ENCODE measurements around the gene DUSP12. TPM values are rescaled to one million over a fixed set of nuclear protein-coding genes. Genes with fewer than 3 reads are reported as not detected.

Gene DUSP12
- total and polyA plus RNA-seq, 2 experiments from 2014 or later, result 35.4 to 47.9 TPM

- H3K9me3 ChIP-seq (ENCODE audit: low read depth), result no peaks in the 10 kb centered on the region
- H3K4me1 ChIP-seq (ENCODE audit: insufficient read depth), result no peaks in the 10 kb centered on the region
- H3K27ac ChIP-seq, result no peak overlapping the region
- no peaks in the 10 kb centered on the region for H3K9me2 ChIP-seq (replicated peaks; ENCODE audit: insufficient read depth)
- no peak for TF ChIP-seq CTCF (IDR thresholded peaks at IDR 0.05; ENCODE audit: poor library complexity)
- no peak for TF ChIP-seq EZH2 (IDR thresholded peaks at IDR 0.05; ENCODE audit: borderline replicate concordance)
- no peak for TF ChIP-seq EZH2phosphoT487 (IDR thresholded peaks at IDR 0.05; ENCODE audit: low read depth, severe bottlenecking, unreplicated experiment)
- H4K20me1 ChIP-seq (ENCODE audit: insufficient read depth, poor library complexity, severe bottlenecking), result peaks cover 15% of the 10 kb centered on the region
- peaks cover 57% of the 10 kb centered on the region for H3K79me2 ChIP-seq
- no peak overlapping the region for H3K4me2 ChIP-seq
- no peaks in the 10 kb centered on the region for H3K27me3 ChIP-seq
- H3K36me3 ChIP-seq (replicated peaks; ENCODE audit: insufficient read depth, low read depth), result no peaks in the 10 kb centered on the region
- WGBS (ENCODE audit: low lambda C conversion rate, missing lambda C conversion rate), result 95% methylated on average over 2 of the region's 2 CpGs
- DNase-seq (ENCODE audit: low spot score), result no peak
- no peak overlapping the region for H2AFZ ChIP-seq
- H3K4me3 ChIP-seq, result no peak overlapping the region
Measured at GRCh38 chr1:161777261-161777660, 27.7 kb downstream of the DUSP12 start.

- H3K79me2 ChIP-seq, result peaks cover 47% of the 10 kb centered on the region
- no peak for DNase-seq (ENCODE audit: low spot score)
- TF ChIP-seq EZH2 (IDR thresholded peaks at IDR 0.05; ENCODE audit: borderline replicate concordance) (no peak), EZH2phosphoT487 (IDR thresholded peaks at IDR 0.05; ENCODE audit: low read depth, severe bottlenecking, unreplicated experiment) (no peak), CTCF (IDR thresholded peaks at IDR 0.05; ENCODE audit: poor library complexity) (no peak)
Measured at GRCh38 chr1:161778522-161778921, 28.9 kb downstream of the DUSP12 start.

GRCh38 chr1:161779393-161779792 lies 29.8 kb downstream of the DUSP12 start:
- Histone ChIP-seq H3K4me1 (ENCODE audit: insufficient read depth) (no peaks in the 10 kb centered on the region), H3K9me3 (ENCODE audit: low read depth) (no peaks in the 10 kb centered on the region), H3K79me2 (peaks cover 40% of the 10 kb centered on the region), H4K20me1 (ENCODE audit: insufficient read depth, poor library complexity, severe bottlenecking) (peaks cover 15% of the 10 kb centered on the region), H3K27ac (no peak overlapping the region), H3K9me2 (replicated peaks; ENCODE audit: insufficient read depth) (no peaks in the 10 kb centered on the region), H3K27me3 (no peaks in the 10 kb centered on the region), H3K36me3 (replicated peaks; ENCODE audit: insufficient read depth, low read depth) (no peaks in the 10 kb centered on the region), H3K4me2 (no peak overlapping the region), H3K4me3 (no peak overlapping the region), H2AFZ (no peak overlapping the region)
- no peak for TF ChIP-seq EZH2 (IDR thresholded peaks at IDR 0.05; ENCODE audit: borderline replicate concordance)
- TF ChIP-seq CTCF (IDR thresholded peaks at IDR 0.05; ENCODE audit: poor library complexity), result no peak
- no peak for TF ChIP-seq EZH2phosphoT487 (IDR thresholded peaks at IDR 0.05; ENCODE audit: low read depth, severe bottlenecking, unreplicated experiment)
- DNase-seq (ENCODE audit: low spot score), result no peak
- 96% methylated on average over 2 of the region's 2 CpGs for WGBS (ENCODE audit: low lambda C conversion rate, missing lambda C conversion rate)

More at GRCh38 chr1:161778522-161778921, 28.9 kb downstream of the DUSP12 start:
- H2AFZ ChIP-seq, result no peak overlapping the region
- no peaks in the 10 kb centered on the region for H3K9me2 ChIP-seq (replicated peaks; ENCODE audit: insufficient read depth)
- no peak overlapping the region for H3K4me2 ChIP-seq
- no peaks in the 10 kb centered on the region for H3K4me1 ChIP-seq (ENCODE audit: insufficient read depth)
- no peaks in the 10 kb centered on the region for H3K36me3 ChIP-seq (replicated peaks; ENCODE audit: insufficient read depth, low read depth)
- no peaks in the 10 kb centered on the region for H3K27me3 ChIP-seq
- H3K4me3 ChIP-seq, result no peak overlapping the region
- WGBS (ENCODE audit: low lambda C conversion rate, missing lambda C conversion rate), result 89% methylated on average over 1 of the region's 1 CpG
- peaks cover 15% of the 10 kb centered on the region for H4K20me1 ChIP-seq (ENCODE audit: insufficient read depth, poor library complexity, severe bottlenecking)
- no peak overlapping the region for H3K27ac ChIP-seq
- no peaks in the 10 kb centered on the region for H3K9me3 ChIP-seq (ENCODE audit: low read depth)

GRCh38 chr1:161781995-161782394 lies 32.4 kb downstream of the DUSP12 start:
- Histone ChIP-seq H3K27me3 (no peaks in the 10 kb centered on the region), H3K36me3 (replicated peaks; ENCODE audit: insufficient read depth, low read depth) (no peaks in the 10 kb centered on the region), H3K4me2 (no peak overlapping the region), H4K20me1 (ENCODE audit: insufficient read depth, poor library complexity, severe bottlenecking) (no peaks in the 10 kb centered on the region), H3K4me1 (ENCODE audit: insufficient read depth) (no peaks in the 10 kb centered on the region), H3K27ac (no peak overlapping the region), H2AFZ (no peak overlapping the region), H3K9me2 (replicated peaks; ENCODE audit: insufficient read depth) (no peaks in the 10 kb centered on the region), H3K79me2 (peaks cover 14% of the 10 kb centered on the region), H3K4me3 (no peak overlapping the region), H3K9me3 (ENCODE audit: low read depth) (no peaks in the 10 kb centered on the region)
- no peak for TF ChIP-seq EZH2phosphoT487 (IDR thresholded peaks at IDR 0.05; ENCODE audit: low read depth, severe bottlenecking, unreplicated experiment)
- DNase-seq (ENCODE audit: low spot score), result no peak
